Endothelial cell (in vitro differentiated cells): ENCODE data around the gene SNUPN. TPM values are rescaled to one million over a fixed set of nuclear protein-coding genes. Genes with fewer than 3 reads are reported as not detected.

Experiments used
- DNase-seq: peaks from one replicate; pipeline ENCODE4 v3.0.0; 2021; ENCODE audit warnings: low spot score
- H3K27ac Mint-ChIP-seq: one replicate; pipeline ENCODE4 v1.8.0; 2021; ENCODE audit warnings: mixed read lengths, inconsistent platforms; ENCODE audit not compliant: unreplicated experiment
- H3K27me3 Mint-ChIP-seq: one replicate; pipeline ENCODE4 v1.8.0; 2021; ENCODE audit warnings: mild to moderate bottlenecking, moderate library complexity, mixed read lengths, inconsistent platforms; ENCODE audit not compliant: unreplicated experiment
- H3K36me3 Mint-ChIP-seq: one replicate; pipeline ENCODE4 v1.8.0; 2021; ENCODE audit warnings: mild to moderate bottlenecking, low read depth, mixed read lengths, inconsistent platforms; ENCODE audit not compliant: unreplicated experiment
- H3K4me1 Mint-ChIP-seq: one replicate; pipeline ENCODE4 v1.8.0; 2021; ENCODE audit warnings: mild to moderate bottlenecking, mixed read lengths, inconsistent platforms; ENCODE audit not compliant: unreplicated experiment
- H3K4me3 Mint-ChIP-seq: one replicate; pipeline ENCODE4 v1.8.0; 2021; ENCODE audit warnings: mild to moderate bottlenecking, mixed read lengths, inconsistent platforms; ENCODE audit not compliant: unreplicated experiment
- H3K9me3 Mint-ChIP-seq: one replicate; pipeline ENCODE4 v1.8.0; 2021; ENCODE audit warnings: mixed read lengths, inconsistent platforms; ENCODE audit not compliant: unreplicated experiment
- CTCF ChIP-seq: fragments of 200-600 bp; sonication (generic); IDR thresholded peaks from one replicate; pipeline ENCODE4 v1.5.0; 2021; ENCODE audit warnings: antibody characterized with exemption; ENCODE audit not compliant: unreplicated experiment
- total RNA-seq: library from RNA; stranded (reverse); fragmentation: NEBNext Ultra II Directional; extraction: Animal tissue kit (Norgen Biotek cat#: 25700); gene quantifications from one replicate; pipeline ENCODE4 v1.2.1, GENCODE V29; 2021; ENCODE audit not compliant: unreplicated experiment

SNUPN gene
- total RNA-seq, 1 donor from 2014 or later = 16.5 TPM

GRCh38 chr15:75649045-75649761 is 23.7 kb upstream of the SNUPN start:
- Mint-ChIP-seq H3K27ac (peak overlapping the region; percentile 26), H3K36me3 (peaks cover 17% of the 10 kb centered on the region), H3K4me1 (peaks cover 54% of the 10 kb centered on the region), H3K27me3 (peaks cover 26% of the 10 kb centered on the region), H3K4me3 (peak overlapping the region; percentile 95), H3K9me3 (no peaks in the 10 kb centered on the region)
- TF ChIP-seq CTCF = no peak
- no peak for DNase-seq

- Mint-ChIP-seq H3K4me1 (peaks cover 53% of the 10 kb centered on the region), H3K27me3 (peaks cover 25% of the 10 kb centered on the region), H3K36me3 (peaks cover 17% of the 10 kb centered on the region), H3K9me3 (no peaks in the 10 kb centered on the region), H3K27ac (peak overlapping the region; percentile 70), H3K4me3 (peak overlapping the region; percentile 95)
- peak; percentile 57 for DNase-seq
- TF ChIP-seq CTCF = no peak
These were observed 22.9 kb upstream of the SNUPN start for GRCh38 chr15:75648156-75649000.

DNA sequence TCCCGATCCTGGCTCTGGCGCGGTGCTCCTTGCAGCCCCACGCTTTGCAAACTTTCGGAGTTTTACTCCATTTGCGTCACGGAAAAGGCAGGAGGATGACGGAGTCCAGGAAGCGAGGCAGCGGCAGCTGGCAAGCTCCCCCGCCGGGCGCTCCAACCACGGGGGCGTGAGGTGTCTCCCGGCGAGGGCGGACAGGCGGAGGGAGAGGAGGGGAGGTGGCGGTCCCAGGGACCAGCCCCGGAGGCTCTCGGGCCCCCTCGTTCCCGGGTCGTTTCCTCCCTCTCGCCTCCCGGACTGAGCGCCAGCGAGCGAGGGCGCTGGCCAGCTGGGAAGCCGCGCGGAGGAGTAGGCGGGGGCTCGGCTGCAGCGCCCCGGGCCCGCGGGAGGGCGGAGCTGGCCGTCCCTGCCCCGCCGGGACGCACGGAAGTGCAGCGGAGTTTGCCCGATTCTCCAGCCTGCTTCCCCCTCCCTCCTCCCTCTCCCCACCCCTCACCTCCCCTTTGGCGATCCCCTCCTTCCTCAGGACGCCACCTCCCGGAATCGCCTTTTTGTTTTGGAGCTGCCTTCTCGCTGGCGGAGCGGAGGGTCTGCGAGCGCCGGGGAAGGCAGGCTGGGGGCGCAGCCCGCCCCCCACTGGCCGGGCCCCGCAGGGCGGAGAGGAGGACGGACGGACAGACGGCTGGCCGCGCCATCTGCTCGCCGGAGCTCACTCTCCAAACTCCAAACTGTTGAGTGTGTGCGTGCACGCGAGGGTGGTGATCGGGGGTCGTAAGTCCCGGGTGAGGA is 22.0 kb upstream of the SNUPN start, which contains the start of gene SNX33:
SNX33 (plus strand) TSS at position 543 of the 786 bp plus-strand sequence. CDS start 1,191 bp downstream, outside the sequence.
- TF ChIP-seq CTCF = peak; percentile 14
- H3K27me3 Mint-ChIP-seq = peaks cover 27% of the 10 kb centered on the region
- H3K4me3 Mint-ChIP-seq = peak within 1 kb of the TSS; percentile 95
- peak; percentile 70 for DNase-seq
- H3K36me3 Mint-ChIP-seq = peaks cover 12% of the 10 kb centered on the region
- peak within 1 kb of the TSS; percentile 70 for H3K27ac Mint-ChIP-seq
- H3K4me1 Mint-ChIP-seq = peaks cover 49% of the 10 kb centered on the region
- no peaks in the 10 kb centered on the region for H3K9me3 Mint-ChIP-seq

DNA sequence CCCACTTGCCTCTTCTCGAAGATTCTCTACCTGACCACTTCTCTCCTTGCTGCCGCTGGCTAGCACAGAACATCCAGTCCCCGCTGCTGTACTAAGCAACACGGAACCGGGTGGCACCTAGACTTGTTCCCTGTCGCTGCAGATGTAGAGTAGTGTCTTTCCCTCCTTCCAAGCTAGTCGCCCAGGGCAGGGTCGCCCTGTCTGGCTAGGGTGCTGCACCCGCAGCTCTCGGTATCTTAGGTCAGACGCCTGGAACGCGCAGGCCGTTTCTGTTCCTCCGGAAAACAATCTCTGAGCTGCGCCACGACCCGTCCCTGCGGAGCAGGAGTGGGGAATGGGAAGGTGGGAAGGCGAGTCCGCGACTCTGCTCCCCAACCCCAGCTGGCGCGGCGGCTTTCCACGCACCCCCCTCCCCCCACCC is 21.4 kb upstream of the SNUPN start:
- no peaks in the 10 kb centered on the region for H3K9me3 Mint-ChIP-seq
- H3K4me3 Mint-ChIP-seq = peak overlapping the region; percentile 84
- peak overlapping the region; percentile 44 for H3K27ac Mint-ChIP-seq
- no peak for TF ChIP-seq CTCF
- peaks cover 27% of the 10 kb centered on the region for H3K27me3 Mint-ChIP-seq
- peak; percentile 22 for DNase-seq
- peaks cover 51% of the 10 kb centered on the region for H3K4me1 Mint-ChIP-seq
- peaks cover 15% of the 10 kb centered on the region for H3K36me3 Mint-ChIP-seq
